GM18502 (cell line): ENCODE measurements around the gene SYTL3.

Experiments used
- ATAC-seq: cut with Tn5 transposase; IDR thresholded peaks from one replicate; pipeline ENCODE4 v1.9.1; 2021; ENCODE audit warnings: mild to moderate bottlenecking; ENCODE audit not compliant: unreplicated experiment, poor library complexity

Gene SYTL3

DNA sequence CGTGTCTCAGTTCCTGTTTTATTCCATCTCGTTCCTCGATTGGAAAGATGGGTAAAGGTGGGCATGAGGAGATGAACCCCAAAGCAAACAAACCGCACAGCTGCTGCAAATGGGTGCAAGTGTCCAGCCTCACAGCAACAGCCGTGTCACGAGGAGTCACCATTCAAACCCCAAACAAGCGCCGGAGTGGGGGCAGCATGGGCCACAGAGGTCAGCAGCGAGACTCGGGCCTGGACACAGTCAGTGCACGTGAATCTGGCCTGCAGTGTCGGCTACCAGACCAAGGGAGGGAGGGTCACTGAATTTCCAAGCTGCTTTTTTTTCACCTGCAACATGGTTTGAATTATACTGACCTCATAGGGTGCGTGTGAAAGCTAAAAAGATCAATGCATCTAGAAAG lies 105.8 kb downstream of the SYTL3 start:
- ATAC-seq: no peak

DNA sequence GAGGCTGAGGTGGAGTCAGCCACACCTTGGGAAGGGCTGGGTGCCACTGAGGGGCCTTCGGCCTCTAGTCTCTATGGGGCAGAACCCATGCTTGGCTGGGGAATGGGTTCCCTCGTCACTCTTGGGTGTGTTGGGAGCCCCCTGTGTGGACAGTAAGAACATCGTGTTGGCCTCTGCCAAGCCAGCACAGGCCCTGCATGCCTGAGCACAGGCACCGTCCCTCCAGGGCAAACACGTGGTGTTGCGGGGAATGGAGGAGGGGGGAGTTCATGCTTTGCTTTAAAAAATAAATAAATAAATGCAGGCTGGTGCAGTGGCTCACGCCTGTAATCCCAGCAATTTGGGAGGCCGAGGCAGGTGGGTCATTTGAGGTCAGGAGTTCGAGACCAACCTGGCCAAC lies 106.3 kb downstream of the SYTL3 start:
- no peak for ATAC-seq

DNA sequence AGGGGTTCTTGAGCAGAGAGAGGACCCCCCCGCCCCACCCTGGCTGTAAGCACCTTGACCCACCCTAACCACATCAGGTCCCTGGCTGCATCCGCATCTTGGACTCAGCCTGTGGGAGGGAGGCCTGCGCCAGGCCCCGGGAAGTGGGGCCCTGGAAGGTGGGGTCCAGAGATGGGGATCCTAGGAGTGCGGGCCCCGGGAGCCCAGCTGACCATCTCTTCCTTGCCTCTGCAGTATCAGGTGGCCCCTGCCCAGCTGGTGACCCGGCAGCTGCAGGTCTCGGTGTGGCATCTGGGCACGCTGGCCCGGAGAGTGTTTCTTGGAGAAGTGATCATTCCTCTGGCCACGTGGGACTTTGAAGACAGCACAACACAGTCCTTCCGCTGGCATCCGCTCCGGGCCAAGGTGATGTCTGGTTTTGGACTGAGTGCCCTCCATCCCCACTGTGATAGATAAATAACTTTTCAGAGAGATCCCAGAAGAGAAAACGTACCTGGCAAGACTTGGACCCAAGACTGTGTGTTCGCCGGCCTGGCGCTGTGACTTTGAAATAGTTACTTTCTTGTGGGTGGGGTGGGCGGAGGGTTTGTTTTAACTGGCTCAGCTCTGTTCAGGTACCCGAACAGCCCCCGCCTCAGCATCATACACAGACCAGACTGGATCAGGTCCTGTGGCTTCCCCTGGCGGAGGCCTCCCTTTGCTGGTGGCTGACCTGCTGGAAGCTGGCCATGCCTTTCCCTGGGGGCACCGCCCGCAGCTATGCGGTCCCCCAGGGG lies 107.3 kb downstream of the SYTL3 start:
- no peak for ATAC-seq

DNA sequence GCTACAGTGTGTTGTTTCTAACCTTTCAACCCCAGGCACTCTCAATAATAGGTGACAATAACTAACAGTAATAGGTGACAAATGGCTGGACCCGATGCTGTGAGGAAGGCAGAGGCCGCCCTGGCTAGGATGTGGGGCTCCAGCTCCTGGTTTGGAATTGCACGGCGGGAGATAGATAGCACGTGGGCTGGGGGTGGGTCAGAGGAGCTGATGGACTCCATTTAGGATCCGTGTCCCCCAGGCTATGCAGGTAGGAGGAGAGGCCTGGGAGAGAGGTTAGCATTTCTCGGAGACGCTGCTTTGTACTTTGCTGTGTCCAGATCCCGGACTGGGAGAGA lies 107.9 kb downstream of the SYTL3 start:
- no peak for ATAC-seq

DNA sequence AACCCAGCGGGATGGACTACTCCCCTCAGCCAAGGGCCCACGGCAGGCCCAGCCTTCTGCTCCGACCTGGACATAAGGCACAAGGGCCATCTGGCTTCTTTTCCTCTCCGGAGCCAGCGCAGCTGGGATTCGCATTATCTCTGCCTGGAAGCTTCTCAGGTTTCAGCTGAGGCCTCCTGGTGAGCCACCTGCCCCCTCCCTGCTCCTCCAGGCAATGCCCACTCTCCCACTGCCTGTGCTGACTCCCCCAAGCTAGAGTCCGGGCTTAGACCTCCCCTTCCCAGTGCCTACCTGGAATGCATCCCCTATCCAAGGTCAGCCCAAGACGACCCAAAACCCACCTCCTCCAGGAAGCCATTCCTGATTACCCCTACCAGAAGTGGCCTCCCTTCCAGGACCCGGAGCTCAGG lies 108.6 kb downstream of the SYTL3 start:
- ATAC-seq: no peak

DNA sequence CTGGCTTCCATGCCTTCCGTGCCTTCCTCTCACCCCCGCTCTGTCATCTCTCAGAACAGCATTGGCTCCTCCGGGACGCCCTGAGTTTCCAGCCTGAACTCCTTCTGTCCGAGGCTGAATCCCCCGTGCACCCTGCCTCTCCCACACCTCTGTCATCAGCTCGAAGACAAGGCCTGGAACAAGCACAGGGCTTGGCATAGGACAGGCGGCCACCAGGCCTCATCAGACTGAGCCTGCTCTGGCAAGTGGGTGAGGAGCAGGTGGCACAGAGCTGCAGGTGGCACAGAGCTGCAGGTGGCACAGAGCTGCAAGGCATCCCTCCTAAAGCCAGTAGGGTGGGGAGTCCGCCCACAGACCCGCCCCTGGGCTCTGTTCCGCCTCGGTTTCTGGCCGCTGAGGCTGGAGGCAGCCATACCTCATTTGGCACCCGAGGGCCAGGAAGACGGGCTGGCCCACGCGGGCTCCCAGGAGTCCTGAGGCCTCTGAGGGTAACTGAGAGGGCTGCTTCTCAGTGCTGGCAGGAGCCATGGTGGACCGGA lies 109.2 kb downstream of the SYTL3 start:
- no peak for ATAC-seq

DNA sequence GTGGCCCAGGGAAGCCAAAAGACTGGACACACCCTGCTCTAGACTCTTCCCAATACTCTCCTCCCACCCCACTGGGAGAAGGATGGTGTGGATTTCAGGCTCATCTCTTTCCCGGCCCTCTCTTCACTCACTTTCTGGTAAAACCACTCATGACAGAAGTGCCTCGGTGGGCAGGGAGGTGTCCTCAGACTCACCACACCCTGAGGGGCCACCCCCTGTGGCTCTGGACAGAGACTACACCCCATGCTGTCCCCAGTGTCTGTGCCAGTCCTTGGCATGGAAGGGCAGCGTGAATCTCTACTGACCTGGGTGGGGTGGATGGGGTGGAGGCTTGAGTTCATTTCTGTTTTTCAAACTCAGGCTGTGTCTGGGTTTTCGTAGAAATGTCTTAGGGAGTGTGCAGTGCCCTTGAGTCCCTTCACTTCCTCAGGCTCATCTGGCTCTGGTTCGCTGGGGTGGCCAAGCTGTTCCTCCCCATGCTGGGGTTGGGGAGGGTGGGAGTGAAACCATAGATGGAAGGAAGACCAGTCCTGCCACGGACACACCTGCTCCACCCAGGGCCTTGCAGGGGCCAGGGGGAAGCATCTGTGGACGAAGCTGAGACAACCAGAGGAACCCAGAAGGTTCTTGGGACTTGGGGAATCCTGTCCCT lies 110.2 kb downstream of the SYTL3 start:
- ATAC-seq: no peak

DNA sequence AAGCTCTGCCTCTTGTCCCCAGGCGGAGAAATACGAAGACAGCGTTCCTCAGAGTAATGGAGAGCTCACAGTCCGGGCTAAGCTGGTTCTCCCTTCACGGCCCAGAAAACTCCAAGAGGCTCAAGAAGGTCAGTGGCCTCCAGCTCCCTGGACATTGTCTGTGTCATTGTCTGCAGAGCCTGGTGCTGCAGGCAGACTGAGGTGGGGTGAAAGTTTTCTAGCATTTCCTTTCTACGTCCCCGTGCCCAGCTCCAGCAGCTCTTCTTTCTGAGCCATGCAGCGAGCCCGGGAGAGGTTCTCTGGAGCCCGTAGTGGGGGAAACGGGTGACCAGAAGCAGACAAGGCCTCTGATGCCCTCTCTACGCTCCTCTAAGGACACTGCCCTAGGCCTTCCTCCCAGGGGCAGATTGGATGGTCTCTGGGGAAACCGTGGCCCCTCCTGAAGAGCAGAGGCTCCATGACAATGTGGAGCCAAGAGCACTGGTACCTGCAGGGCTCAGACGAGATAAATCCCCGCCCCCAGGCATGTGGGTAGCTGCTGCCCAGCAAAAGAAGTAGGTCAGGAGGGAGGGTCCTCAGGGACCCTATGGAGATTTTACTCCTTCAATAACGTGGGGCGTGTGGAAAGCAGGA lies 110.9 kb downstream of the SYTL3 start:
- no peak for ATAC-seq

DNA sequence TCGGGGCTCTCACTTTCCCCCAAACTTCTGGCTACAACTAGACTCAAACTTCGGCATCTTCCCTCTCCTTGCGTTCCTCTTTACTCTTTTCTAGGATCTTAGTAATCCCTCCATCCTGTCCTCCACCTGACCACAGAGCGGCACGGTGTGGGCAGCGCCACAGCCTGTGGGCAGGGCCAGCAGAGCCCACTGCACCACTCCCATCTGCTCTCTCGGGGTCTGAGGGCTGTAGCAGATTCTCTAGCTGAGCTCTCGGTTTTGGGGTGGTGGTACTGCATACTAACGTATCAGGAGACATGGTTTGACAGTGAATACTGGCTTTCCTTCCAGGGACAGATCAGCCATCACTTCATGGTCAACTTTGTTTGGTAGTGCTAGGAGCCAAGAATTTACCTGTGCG lies 111.9 kb downstream of the SYTL3 start:
- no peak for ATAC-seq

DNA sequence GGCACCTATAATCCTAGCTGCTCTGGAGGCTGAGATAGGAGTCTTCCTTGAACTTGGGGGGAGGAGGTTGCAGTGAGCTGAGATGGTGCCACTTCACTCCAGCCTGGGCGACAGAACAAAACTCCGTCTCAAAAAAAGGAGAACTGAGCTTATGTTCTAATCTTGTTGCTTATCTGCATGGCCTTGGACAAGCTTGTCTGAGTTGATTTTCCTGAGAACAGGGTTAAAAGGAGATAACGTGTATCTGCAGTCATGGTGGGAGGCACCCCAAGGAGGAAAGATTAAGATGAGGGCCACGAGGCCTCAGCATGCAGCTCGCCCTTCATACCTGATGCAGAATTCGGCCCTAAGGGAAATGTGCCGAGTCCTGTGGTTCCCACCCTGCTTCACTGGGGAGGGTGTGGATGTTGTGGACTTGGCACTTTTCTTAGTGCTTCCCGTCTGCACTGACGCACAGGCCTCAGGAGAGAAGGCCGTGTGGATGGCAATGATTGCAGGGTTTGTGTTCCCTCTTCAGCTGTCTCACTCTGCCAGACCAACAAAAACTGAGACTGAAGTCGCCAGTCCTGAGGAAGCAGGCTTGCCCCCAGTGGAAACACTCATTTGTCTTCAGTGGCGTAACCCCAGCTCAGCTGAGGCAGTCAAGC lies 113.1 kb downstream of the SYTL3 start:
- no peak for ATAC-seq

DNA sequence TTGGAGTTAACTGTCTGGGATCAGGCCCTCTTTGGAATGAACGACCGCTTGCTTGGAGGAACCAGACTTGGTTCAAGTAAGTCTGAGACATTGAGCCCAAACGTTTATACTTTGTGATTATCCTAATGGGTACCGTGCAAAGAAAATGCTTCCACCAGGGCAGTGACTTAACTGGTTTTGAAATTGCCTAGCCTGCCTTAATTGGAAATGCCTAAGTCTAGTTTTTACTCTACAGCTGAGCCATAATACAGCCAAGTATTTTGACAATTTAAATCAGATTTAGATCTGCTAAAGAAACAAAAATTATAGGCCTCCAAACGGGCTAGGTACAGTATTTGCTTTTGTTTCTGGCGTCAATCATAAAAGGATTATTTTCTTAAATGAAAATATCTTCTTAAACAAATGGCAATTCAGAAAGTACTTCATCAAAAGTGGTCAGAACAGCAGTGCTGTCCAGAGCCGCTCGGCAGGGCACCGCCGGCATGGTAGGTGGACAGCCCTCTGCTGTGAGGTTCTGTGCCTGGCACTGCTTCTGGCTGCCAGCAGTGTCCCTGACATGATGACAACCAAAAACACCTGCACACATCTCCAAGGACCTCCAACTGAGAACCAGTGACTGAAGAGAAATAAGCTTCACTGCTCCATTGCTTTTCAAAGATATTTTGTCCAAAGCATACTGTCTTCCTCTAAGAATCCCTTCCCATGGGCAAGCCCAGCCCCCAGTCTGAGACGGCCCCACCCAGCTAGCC lies 113.8 kb downstream of the SYTL3 start:
- ATAC-seq: no peak

DNA sequence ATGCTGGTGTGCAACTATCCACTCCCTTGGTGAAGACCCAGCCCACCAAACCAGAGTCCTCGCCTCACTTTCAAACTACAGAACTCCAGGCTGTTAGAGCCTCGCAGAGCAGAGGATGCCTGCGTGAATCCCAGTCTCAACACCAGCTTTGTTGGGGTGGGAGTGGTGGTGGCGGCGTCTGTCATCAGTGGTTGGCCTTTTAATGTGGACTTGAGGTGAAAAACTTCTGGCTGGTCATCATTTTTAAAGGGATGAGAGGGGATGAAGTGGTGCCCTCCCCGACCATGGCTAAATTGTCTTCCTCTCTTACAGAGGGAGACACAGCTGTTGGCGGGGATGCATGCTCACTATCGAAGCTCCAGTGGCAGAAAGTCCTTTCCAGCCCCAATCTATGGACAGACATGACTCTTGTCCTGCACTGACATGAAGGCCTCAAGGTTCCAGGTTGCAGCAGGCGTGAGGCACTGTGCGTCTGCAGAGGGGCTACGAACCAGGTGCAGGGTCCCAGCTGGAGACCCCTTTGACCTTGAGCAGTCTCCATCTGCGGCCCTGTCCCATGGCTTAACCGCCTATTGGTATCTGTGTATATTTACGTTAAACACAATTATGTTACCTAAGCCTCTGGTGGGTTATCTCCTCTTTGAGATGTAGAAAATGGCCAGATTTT lies 114.5 kb downstream of the SYTL3 start:
- ATAC-seq: no peak

DNA sequence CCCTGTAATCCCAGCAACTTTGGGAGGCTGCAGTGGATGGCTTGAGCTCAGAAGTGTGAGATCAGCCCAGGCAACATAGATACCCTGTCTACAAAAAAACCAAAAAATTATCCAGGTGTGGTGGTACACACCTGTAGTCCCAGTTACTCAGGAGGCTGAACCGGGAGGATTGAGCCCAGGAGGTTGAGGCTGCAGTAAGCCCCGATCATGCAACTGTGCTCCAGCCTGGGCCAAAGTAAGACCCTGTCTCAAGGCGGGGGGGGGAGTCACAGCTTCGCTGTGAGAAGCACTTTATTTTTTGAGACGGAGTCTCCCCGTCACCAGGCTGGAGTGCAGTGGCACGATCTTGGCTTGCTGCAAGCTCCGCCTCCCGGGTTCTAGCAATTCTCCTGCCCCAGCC lies 115.1 kb downstream of the SYTL3 start:
- no peak for ATAC-seq

DNA sequence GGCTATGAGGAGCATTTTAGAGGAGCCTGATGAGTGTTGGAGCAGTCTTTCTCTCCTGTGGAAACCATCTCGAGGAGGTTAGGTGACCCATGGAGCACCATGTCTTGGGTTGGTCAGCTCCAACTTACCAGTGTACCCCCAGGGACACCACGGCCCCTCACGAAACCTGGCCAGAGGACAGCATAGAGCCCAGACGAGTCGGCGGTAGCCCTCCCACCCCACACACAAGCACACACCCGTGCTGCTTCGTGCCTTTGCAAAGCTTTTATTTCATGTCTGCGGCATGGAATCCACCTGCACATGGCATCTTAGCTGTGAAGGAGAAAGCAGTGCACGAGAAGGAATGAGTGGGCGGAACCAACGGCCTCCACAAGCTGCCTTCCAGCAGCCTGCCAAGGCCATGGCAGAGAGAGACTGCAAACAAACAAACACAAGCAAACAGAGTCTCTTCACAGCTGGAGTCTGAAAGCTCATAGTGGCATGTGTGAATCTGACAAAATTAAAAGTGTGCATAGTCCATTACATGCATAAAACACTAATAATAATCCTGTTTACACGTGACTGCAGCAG lies 115.7 kb downstream of the SYTL3 start:
- no peak for ATAC-seq

DNA sequence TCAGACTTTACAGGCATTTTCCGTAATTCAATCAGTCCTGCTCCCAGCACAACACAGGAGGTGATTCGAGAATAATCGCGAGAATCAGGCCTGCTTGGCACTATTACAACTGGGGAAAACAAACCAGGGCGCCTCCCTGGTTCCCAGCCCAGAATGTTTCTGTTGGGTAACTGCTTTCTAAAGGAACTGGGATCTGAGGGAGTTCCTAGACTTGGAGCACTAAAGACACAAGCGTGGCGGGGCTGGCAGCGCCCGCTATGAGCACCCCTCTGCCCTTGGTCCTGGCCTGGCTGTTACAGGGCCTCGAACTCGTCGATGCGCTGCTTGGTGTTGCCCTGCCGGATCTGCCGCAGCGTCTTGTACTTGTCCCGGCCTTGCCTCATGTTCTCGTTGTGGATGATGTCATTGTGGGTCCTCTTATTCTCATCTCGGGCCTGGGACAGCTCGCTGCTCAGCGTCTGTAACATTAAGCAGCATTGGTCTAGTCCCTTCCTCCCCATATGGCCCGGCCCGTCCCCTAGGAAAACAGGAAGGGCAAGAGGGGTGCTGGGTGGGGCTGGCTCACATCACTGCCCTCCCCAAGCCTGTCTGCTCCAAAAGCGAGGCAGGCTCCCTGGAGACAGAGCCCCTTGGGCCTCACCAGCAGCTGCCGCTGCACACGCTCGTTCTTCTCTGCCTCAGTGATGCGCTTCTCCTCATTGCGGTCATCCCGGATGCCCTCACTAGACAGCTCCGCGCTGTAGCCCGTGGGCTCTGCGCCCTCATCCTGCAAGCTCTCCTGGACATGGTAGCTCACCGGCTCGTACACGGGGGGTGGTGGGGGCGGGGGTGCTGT lies 117.0 kb downstream of the SYTL3 start:
- no peak for ATAC-seq

DNA sequence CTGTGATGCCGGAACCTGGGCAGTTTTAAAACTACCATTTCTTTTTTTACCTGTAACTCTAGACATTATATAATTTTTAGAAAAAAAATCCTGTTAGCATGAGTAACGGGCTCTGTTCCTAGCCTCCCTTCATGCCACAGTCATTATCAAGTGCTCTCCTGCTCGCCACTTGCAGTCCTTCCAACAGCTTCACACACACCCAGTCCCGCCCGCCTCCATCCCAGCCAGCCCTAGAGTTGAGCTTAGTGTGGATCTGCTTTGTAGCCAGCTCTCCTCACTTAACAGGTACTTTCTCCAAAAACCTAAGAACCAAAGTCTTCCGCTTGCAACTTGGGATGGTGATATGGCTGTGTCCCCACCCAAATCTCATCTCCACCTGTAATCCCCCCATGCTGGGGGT lies 117.9 kb downstream of the SYTL3 start:
- ATAC-seq: no peak

DNA sequence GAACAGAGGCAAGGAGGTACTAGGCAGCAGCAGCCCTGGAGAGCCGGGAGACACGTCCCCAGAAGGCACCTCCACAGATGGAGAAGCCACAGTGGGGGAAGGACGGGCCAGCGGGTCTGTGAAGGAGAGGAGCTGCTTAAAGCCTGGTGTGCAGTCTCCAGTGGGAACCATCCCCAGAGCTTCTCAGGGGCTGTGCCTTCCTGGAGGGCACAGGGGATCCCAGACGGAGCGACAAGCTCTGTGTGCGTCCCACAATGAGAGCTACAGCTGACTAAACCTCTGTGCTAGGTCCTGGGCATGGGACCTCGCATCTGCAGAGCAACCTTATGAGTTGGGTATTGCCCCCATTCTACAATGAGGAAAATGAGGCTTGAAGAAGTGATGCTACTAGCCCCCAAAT lies 118.6 kb downstream of the SYTL3 start:
- ATAC-seq: no peak

DNA sequence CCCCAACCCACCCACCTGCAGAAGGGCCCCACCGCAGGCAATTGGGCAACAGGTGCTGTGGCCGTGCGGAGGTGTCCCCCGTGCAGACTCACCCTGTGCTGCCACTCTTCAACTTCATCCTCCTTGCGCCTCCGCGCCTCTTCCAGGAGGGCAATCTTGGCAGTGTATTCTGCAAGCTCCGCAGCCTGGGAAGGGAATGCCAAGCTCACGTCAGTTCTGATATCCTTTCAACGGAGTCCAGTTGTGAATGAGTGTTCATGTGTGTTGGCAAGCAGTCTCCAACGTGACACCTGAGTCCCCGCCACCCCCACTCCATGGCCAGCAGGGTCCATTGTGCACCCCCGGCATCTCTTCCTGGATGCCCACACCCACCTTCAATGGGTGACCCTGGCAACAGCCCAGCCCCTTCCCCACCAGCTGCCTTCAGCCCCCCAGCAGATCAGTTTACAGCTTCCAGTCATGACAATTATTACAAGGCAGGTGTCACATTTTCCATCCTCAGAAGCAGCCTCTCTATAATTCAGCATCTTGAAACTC lies 119.4 kb downstream of the SYTL3 start:
- ATAC-seq: no peak
